ENCODE data around the gene PTRH1. TPM values are rescaled to one million over a fixed set of nuclear protein-coding genes. Genes with fewer than 3 reads are reported as not detected.

Gene PTRH1
- total and polyA plus RNA-seq, 2 of the 13 experiments (the other 11 are each of a cell fraction or from before 2014, with no cell fraction given): 4.0 to 10.4 TPM

- ATAC-seq: no peak
- Histone ChIP-seq H2AFZ (ENCODE audit: low read length) (no peak overlapping the region), H3K9ac (ENCODE audit: insufficient read depth, low read depth, low read length) (no peak overlapping the region), H3K27ac (ENCODE audit: extremely low read length, insufficient read depth, low read length) (no peak overlapping the region), H3K79me2 (ENCODE audit: insufficient read depth, low read length) (no peaks in the 10 kb centered on the region), H4K20me1 (ENCODE audit: insufficient read depth, low read length) (no peaks in the 10 kb centered on the region; the same call in 1 of the 2 replicates), H3K4me1 (ENCODE audit: insufficient read depth, low read length) (peaks cover 40% of the 10 kb centered on the region), H3K9me3 (ENCODE audit: low read length) (no peaks in the 10 kb centered on the region), H3K4me2 (ENCODE audit: low read depth, low read length) (no peak overlapping the region), H3K27me3 (ENCODE audit: control insufficient read depth in 1 of 2, insufficient read depth in 2 of 2, low read length in 2 of 2) (peaks cover 0 to 3% of the 10 kb centered on the region in 2 experiments; a peak in 2 of 5 replicates), H3K36me3 (replicated peaks in 1 of 2; ENCODE audit: control insufficient read depth in 1 of 2, insufficient read depth in 2 of 2, low read length in 2 of 2) (no peaks in the 10 kb centered on the region), H3K4me3 (replicated peaks in 1 of 3; ENCODE audit: insufficient read depth in 1 of 3, low read depth in 2 of 3, low read length in 3 of 3) (no peak overlapping the region)
- intact Hi-C loops (cut with micrococcal nuclease; ENCODE audit: unreplicated experiment) (no loop called here), in situ Hi-C loops (cut with HindIII; ENCODE audit: extremely low pct_ligation_motif_present, low pct_unique_long_range_greater_than_20kb) (no loop called here)
- no peak for FAIRE-seq
- TF ChIP-seq ZXDC (CRISPR knock-in tag; IDR thresholded peaks at IDR 0.05) (0 out of 2 replicates have a peak, but pooled peaks have one; percentile 25), RNF219 (CRISPR knock-in tag; IDR thresholded peaks at IDR 0.05) (no peak), ZMYM3 (CRISPR knock-in tag; IDR thresholded peaks at IDR 0.05) (0 out of 2 replicates have a peak, but pooled peaks have one; percentile 38), ZNF629 (CRISPR knock-in tag; conservative IDR thresholded peaks at IDR 0.05) (peak; percentile 96)
- POLR2A ChIA-PET: interaction anchor here (0.5 to 1.5 kb wide), 2 partner anchors 34 to 105 kb away, joined by 3 to 6 read pairs; no protein-coding TSS in a partner anchor
- no TSS peak for BruUV-seq (replicated peaks)
- 80% methylated on average over 3 of the region's 11 CpGs for whole genome bisulfite sequencing (ENCODE audit: low lambda C conversion rate)
- CTCF ChIA-PET (ENCODE audit: low intra/inter-chr PET ratio, low total read pairs): no interaction called here
- DNase-seq (ENCODE audit: low spot score): no peak
Observed at GRCh38 chr9:127712371-127712770, 3.1 kb downstream of the PTRH1 start.
